GM21786 (cell line): ENCODE data around the gene ABCA4.

Experiments
- ATAC-seq: cut with Tn5 transposase; IDR thresholded peaks from one replicate; pipeline ENCODE4 v1.9.1; 2021; ENCODE audit not compliant: unreplicated experiment

ABCA4 gene

DNA sequence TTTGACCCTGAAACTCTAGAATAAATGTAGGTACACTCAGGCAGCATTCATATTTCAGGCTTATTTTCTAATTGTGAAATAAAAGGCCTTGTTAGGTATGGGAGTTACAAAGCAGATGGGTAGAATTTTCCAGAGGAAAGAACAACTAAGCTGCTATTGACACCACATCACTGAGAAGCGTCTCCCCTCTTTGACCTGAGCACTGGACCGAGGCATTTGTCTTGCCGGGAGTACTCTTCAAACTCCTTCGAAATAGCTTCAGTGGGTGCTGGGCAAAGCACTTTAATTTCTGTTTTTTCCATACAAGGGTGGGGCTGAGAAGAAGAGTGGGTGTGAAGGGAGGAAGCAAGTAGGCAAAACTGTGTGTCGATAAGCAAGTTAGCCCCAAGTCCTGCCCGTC is 36.4 kb downstream of the ABCA4 start:
- no peak for ATAC-seq

- ATAC-seq, result no peak
These were observed 36.9 kb downstream of the ABCA4 start for GRCh38 chr1:94084085-94084484.

GRCh38 chr1:94083681-94084080 is 37.3 kb downstream of the ABCA4 start:
- no peak for ATAC-seq

DNA sequence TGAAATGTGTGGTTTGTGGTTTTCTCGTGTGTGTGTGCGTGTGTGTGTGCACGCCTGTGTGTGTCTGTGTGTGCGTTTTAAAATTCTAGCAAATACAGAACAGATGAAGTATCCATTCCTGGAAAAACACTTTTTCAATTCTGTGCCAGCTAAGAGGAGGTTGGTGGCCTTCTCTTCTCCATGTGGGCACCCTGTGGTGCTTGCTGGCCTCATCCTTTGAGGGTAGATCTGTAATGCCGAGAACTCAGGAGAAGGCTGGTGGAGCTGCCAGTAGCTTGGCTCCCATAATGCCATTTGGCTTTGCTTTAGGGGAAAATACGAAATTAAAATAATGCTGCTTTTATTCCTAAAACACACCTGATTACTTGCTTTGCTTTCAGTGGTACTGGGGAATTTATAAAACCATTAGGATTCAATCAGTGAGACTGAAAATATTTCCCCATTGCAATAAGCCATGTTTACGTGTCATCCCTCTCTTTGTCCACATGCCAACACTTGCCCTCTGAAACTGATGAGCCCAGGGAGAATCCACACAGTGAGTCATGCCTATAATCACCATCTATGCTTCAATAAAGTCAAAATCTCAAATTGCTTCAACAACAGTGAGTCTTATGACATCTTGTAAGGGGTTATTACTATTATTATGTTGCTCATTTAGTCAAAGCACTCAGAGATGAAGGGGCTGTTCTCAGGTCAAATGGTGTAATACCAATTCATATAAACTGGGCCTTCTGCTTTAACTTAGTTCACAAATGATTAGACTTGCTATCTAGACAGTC is 39.2 kb downstream of the ABCA4 start:
- no peak for ATAC-seq

DNA sequence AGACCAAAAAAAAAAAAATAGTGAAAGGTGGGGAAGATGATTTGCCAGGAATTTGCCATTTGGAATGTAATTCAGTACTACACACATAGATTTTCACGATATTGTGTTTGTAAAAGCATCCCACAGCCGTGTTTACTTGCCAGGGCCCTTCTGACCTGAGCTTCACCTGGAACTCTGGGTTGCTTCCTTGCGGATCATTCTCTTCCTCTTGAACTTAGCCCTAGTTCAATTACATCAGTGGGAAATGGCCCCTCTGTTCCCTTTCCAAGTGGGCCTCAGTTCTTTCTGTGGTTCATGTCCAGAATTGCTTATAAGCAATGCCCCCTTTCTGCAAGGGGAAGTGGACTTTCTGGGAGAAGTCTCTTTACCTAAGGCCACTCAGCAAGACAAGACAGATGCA is 41.0 kb downstream of the ABCA4 start:
- no peak for ATAC-seq

DNA sequence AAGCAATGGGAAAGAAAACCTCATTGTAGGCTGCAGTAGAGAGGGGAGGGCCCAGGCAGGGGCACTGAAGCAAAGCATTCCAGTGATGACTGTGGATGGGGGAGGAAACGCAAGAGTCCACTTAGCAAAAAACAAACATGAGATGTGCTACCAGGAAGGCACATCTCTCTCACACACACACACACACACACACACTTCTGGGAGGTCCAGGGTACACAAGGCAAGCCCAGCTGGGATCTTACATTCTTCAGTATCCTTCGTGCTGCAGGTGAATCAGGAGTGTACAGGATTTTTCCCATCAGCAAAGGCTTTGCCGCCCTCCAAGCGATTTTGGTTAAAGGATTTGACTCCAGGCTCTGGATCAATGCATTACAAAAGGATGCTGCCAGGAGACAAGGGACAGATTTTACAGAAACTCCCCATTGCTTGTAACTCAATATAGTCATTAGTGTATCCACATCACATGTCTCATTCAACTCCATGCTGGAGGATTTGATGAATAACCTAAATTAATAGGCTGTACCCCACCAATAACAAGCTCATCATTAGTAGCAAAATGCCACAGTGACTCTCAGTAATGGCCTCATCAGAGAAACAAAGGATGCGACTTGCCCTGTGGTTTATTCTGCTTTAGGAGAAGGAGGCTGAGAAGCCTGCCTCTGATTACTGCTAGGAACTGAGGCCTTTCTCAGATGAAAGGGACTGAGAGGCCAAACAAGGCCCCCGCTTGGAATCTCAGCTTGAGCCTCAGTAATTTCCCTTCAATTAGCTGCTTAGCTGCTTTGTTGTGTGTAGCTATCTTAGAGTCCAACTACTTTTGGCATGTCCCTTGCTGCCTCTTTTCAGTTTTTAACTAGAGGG is 41.6 kb downstream of the ABCA4 start:
- ATAC-seq, result no peak

DNA sequence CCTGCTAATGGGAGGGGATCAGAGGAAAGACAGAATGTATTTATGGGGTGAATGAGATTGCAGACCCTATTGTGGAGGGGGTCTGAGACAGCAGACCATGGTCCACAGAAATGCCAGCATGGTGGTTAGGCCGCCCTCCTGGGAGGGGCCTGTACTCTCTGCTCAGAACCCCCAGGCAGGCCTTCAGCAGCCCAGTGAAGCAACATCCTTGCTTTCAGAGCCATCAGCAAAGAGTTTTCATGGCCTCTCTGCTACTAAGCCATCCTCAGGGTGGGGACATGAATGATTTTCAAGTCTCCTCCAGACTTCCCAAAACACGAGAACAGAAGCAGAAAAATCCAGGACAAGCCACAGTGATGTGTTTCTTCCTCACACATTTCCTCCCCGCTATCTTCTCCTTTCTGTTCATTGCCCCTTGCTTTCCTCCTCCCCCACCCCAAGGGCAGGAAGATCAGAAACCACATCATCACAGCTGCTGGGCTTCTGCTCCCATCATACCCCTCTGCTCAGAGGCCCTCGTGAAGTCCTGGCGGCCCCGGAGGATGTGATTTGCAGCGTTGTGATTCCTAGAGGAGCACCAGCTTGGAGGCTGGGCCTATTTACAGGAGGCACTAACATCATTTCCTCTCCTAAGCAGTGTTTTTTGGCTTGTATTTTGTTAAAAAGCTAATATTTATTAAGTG is 48.0 kb downstream of the ABCA4 start:
- ATAC-seq, result no peak

- ATAC-seq, result no peak
These were observed 49.0 kb downstream of the ABCA4 start for GRCh38 chr1:94071976-94072375.

DNA sequence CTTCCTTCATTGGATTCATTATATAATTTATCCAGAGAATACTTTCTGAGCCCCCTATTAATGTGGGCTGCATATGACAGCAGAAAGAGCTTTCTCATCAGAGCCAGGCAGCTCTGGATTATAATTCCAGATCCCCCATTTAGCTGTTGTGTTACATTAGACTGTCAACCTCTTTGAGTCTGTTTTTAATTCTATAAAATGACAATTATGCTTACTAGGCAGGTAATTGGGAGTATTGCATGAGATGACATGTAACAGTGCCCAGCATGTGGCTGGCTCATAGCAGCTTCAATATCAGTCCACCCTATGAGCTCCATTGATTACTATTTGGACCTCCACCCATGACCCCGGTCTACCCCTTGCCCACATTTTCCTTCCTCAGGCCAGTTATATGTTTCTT is 49.6 kb downstream of the ABCA4 start:
- ATAC-seq, result no peak

DNA sequence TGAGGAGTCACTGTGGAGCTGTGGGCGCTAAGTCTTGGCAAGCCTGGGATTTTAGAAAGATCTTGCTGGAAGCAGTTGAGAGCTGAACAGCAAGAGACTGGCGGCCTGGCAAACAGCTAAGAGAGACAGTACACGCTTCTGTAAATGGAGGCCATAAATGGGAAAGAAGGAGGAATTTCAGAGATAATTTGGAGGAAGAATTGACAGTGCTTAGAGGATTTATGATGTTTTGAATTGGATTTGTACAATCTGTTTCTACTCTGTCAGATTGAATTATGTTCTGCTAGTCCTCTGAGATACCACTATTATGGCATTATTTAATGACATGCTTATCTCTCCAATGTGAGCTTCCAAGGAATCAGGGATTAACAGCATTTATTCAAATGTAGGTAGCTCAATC is 50.1 kb downstream of the ABCA4 start:
- ATAC-seq, result no peak

- no peak for ATAC-seq
These were observed 51.0 kb downstream of the ABCA4 start for GRCh38 chr1:94069919-94070285.

DNA sequence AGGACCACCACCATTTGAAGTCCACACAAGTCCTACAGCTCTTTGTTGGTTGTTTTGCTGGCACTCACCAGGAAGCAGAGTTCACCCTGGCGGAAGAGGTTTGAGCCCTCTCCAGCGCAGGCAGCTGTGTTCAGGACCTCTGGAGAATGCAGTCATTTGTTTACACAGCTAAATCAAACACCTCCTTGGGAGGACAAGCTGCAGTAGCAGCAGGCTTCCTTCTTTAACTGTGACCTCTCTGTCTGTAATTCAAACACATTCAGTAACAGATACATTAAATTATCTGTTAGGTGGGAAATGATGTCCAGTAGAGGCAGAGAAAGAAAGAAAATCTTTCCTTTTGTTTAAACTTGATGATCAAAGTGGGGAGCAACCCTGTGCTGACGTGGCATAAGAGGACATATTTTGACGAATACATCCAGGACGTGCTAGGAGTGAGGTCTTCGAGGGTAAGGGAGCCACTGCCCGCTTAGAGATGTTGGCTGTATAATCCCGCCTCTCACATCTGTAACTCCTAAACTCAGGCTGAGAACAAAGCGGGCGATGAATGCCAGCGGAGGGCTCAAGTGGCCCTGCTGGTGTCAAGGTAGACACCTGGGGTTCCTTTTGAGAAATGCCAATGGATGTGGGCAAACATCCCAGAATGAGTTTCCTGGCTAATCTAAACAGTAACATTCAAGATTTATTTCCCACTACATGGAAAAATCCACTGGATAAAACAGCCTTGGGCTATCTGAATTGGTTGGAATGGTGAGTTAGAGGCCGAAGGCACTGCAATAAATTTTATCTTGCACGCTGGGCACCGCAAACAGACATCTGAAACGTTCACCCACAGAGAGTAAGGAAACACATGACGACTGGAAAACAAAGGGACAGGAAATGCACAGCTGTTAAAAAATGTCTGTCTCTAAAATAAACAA is 51.7 kb downstream of the ABCA4 start:
- no peak for ATAC-seq

- no peak for ATAC-seq
These were observed 52.6 kb downstream of the ABCA4 start for GRCh38 chr1:94068096-94068998.

DNA sequence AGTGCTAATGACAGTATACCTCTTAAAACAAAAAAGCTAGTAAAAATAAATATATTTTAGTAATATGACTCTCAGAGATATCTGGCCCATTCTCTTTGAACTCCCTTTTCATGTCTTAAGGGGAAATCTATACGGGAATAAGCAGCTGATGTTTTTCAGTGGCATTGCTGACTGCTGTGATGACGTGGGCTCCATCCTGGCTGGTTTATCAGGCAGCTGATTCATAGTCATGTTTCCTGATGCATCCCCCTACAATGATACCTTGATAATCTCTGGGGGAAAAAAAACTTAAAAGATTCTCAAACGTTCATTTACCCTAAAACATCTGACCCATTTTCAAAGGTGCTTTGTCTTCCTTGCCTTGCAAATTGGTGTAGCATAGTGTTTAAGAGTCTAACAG is 53.8 kb downstream of the ABCA4 start:
- ATAC-seq, result no peak

DNA sequence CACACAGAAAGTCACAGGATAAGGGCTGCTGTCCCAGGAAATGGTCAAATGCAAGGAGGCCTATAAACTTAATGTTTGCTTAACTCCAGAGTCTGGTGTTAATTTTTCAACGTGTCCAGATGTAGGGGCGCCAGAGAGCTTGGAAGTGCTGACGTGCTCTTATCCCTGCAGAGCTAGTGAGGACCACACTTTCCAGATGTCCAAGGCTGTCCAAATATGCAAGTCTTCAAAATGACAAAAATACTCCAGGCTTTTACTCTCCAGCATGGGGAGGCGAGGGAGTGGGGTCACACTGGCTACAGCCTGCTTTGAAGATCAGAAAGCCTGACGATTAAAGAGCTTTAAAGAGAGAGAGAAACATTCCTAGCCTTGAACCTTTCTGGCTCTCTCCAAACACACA is 57.6 kb downstream of the ABCA4 start:
- ATAC-seq, result no peak

DNA sequence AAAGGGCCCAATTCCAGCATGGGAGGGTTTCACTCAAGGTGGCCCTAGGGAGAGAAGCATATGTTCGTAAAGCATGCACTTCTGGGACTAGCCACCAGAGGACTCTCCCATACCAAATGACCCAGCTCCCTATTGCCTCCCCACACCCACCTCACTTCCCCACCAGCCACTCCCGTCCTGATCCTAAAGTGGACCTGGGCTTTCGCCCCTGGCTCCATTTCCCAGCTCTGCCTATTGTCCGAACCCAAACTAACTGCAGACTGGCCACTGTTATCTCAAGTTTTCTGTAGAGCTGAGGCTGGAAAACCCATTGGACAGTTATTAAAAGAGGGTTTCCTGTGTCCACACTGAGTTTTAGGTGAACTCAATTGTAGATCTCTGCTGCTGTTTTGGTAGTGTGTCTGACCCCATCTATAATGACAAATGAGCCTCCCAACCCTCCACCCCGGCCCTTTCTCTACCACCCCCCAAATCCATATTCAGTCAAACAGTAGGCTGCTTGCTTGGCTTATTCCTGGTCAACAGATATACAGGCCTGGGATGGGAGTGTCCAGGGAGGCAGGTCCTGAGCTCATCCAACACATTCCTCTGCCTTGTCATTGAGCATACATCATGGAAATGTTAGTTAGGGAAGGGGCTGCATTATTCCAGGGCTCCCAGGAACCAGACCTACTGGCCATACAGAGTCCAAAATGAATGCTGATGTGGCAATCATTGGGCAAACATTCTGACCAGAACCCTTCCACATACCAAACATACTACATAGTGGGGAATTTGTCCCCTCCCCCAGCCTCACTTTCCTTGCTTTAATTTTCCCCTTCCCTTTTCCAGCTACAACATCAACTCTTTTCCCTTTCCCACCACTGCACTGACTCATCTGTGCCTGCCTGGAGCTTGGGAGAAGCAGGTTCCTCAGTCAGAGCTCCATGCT is 59.2 kb downstream of the ABCA4 start:
- ATAC-seq, result peak; percentile 79

DNA sequence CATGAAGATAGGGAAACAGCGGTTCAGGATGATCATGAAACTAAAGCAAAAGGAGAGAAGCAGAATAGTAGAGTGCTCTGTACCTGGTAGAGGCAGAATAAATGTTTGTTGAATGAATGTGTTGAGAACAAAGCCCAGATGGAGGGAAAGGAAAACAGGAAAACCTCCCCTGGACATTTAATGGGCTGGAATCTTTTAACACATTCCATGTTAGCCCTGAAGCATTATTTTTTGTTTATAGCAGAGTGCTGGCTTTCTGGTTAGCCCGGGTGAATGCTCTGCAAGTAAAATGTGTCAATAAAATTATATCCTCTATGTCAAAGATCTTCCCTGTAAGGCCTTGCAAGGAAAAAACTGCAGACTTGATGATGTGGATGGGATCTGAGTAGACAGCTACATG is 60.2 kb downstream of the ABCA4 start:
- ATAC-seq, result no peak

- no peak for ATAC-seq
These were observed 62.2 kb downstream of the ABCA4 start for GRCh38 chr1:94058766-94059165.

- ATAC-seq, result no peak
These were observed 64.0 kb downstream of the ABCA4 start for GRCh38 chr1:94056996-94057395.
